Measurements from ENCODE around the gene USP3. TPM values are rescaled to one million over a fixed set of nuclear protein-coding genes. Genes with fewer than 3 reads are reported as not detected.
A peak's percentile ranks its signal among the peaks of the same experiment; 100 is the strongest.

Gene USP3
- total and polyA plus RNA-seq, 2 of the 13 experiments (the other 11 are each of a cell fraction or from before 2014, with no cell fraction given), result 14.3 to 61.2 TPM

DNA sequence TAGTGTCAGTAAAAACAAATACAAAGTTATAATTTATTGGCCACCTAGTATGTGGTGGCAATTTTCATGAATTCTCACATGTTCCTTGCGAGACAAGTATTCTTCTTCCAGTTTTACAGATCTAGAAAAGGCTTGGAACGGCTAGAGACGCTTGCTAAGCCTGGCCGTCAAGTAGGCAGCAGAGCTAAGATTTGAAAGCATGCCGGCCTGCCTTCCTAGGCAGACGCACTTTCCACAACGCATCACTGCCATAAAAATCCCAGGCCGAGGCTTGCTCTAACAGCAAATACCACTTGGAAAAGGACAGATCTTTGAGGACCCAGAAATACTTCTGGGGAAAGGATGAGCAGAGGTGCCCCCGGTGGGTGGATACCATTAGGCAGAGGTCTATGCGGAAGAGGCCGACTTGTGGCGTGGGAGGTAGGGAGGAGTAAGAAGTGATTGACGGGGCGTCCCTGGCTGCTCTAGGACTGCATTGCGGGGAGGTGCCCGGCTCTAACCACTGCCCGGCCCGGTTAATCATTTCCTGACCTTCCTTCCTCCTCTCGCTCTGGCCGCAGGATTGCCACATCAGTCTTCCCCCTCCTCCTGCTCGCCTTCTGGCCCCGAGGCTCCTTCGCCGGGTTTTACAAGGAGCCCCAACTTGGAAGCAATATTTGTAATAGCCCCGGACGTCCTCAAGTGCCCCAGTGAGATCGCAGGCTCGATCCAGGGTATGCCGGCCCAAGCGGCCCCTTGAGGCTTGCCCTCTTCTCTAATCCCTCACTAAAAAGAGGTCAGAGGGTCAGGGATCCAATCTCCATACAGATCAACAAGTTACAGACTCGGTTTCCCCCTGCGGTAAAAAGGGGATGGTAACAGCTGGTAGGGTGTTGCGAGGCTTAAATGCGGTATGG is 1.3 kb upstream of the USP3 start (continued):
- TF ChIP-seq ZNF766 (CRISPR knock-in tag; IDR thresholded peaks at IDR 0.05; ENCODE audit: borderline replicate concordance) (0 out of 2 replicates have a peak, but pooled peaks have one; percentile 62), ZNF331 (CRISPR knock-in tag; IDR thresholded peaks at IDR 0.05) (0 out of 2 replicates have a peak, but pooled peaks have one; percentile 5), RARA (CRISPR knock-in tag; IDR thresholded peaks at IDR 0.05) (peak; percentile 48), TP53 (CRISPR knock-in tag; conservative IDR thresholded peaks at IDR 0.05) (no peak), SETDB1 (CRISPR knock-in tag; IDR thresholded peaks at IDR 0.05; ENCODE audit: borderline replicate concordance) (no peak), TGIF2 (CRISPR knock-in tag; IDR thresholded peaks at IDR 0.05) (peak; percentile 70; the same call in 1 of the 2 replicates), CEBPG (CRISPR knock-in tag; IDR thresholded peaks at IDR 0.05) (peak; percentile 91), ARNT2 (CRISPR knock-in tag; IDR thresholded peaks at IDR 0.05; ENCODE audit: low read depth) (no peak), ZNF678 (CRISPR knock-in tag; IDR thresholded peaks at IDR 0.05) (no peak), HOXA3 (CRISPR knock-in tag; IDR thresholded peaks at IDR 0.05) (peak; percentile 21), ZNF292 (CRISPR knock-in tag; IDR thresholded peaks at IDR 0.05; ENCODE audit: borderline replicate concordance, low read depth) (0 out of 2 replicates have a peak, but pooled peaks have one; percentile 12), ZNF34 (CRISPR knock-in tag; IDR thresholded peaks at IDR 0.05; ENCODE audit: borderline replicate concordance) (0 out of 2 replicates have a peak, but pooled peaks have one; percentile 31), EP300 (IDR thresholded peaks at IDR 0.05; ENCODE audit: low read depth in 2 of 2, low read length in 2 of 2) (0 out of 4 replicates have a peak, but pooled peaks of 1 of the 2 experiments have one; percentile 3), EP300 (CRISPR knock-in tag; IDR thresholded peaks at IDR 0.05; ENCODE audit: borderline replicate concordance) (no peak), NCOA2 (CRISPR knock-in tag; IDR thresholded peaks at IDR 0.05) (peak; percentile 35; the same call in 1 of the 2 replicates), IKZF4 (CRISPR knock-in tag; IDR thresholded peaks at IDR 0.05; ENCODE audit: borderline replicate concordance, low read depth, not compliant biosample characterization) (peak; percentile 43)
- TF ChIP-seq, protein P1, sequence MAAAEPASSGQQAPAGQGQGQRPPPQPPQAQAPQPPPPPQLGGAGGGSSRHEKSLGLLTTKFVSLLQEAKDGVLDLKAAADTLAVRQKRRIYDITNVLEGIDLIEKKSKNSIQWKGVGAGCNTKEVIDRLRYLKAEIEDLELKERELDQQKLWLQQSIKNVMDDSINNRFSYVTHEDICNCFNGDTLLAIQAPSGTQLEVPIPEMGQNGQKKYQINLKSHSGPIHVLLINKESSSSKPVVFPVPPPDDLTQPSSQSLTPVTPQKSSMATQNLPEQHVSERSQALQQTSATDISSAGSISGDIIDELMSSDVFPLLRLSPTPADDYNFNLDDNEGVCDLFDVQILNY (CRISPR knock-in tag; conservative IDR thresholded peaks at IDR 0.05), result no peak
- TF ChIP-seq, protein P2, sequence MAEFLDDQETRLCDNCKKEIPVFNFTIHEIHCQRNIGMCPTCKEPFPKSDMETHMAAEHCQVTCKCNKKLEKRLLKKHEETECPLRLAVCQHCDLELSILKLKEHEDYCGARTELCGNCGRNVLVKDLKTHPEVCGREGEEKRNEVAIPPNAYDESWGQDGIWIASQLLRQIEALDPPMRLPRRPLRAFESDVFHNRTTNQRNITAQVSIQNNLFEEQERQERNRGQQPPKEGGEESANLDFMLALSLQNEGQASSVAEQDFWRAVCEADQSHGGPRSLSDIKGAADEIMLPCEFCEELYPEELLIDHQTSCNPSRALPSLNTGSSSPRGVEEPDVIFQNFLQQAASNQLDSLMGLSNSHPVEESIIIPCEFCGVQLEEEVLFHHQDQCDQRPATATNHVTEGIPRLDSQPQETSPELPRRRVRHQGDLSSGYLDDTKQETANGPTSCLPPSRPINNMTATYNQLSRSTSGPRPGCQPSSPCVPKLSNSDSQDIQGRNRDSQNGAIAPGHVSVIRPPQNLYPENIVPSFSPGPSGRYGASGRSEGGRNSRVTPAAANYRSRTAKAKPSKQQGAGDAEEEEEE (CRISPR knock-in tag; IDR thresholded peaks at IDR 0.05; ENCODE audit: borderline replicate concordance), result 0 out of 2 replicates have a peak, but pooled peaks have one; percentile 15
- TF ChIP-seq, protein P3, sequence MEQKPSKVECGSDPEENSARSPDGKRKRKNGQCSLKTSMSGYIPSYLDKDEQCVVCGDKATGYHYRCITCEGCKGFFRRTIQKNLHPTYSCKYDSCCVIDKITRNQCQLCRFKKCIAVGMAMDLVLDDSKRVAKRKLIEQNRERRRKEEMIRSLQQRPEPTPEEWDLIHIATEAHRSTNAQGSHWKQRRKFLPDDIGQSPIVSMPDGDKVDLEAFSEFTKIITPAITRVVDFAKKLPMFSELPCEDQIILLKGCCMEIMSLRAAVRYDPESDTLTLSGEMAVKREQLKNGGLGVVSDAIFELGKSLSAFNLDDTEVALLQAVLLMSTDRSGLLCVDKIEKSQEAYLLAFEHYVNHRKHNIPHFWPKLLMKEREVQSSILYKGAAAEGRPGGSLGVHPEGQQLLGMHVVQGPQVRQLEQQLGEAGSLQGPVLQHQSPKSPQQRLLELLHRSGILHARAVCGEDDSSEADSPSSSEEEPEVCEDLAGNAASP (CRISPR knock-in tag; IDR thresholded peaks at IDR 0.05; ENCODE audit: borderline replicate concordance), result peak; percentile 42; the same call in 1 of the 2 replicates
- TF ChIP-seq, protein P4, sequence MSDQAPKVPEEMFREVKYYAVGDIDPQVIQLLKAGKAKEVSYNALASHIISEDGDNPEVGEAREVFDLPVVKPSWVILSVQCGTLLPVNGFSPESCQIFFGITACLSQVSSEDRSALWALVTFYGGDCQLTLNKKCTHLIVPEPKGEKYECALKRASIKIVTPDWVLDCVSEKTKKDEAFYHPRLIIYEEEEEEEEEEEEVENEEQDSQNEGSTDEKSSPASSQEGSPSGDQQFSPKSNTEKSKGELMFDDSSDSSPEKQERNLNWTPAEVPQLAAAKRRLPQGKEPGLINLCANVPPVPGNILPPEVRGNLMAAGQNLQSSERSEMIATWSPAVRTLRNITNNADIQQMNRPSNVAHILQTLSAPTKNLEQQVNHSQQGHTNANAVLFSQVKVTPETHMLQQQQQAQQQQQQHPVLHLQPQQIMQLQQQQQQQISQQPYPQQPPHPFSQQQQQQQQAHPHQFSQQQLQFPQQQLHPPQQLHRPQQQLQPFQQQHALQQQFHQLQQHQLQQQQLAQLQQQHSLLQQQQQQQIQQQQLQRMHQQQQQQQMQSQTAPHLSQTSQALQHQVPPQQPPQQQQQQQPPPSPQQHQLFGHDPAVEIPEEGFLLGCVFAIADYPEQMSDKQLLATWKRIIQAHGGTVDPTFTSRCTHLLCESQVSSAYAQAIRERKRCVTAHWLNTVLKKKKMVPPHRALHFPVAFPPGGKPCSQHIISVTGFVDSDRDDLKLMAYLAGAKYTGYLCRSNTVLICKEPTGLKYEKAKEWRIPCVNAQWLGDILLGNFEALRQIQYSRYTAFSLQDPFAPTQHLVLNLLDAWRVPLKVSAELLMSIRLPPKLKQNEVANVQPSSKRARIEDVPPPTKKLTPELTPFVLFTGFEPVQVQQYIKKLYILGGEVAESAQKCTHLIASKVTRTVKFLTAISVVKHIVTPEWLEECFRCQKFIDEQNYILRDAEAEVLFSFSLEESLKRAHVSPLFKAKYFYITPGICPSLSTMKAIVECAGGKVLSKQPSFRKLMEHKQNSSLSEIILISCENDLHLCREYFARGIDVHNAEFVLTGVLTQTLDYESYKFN (CRISPR knock-in tag; conservative IDR thresholded peaks at IDR 0.05), result peak; percentile 17; the same call in 1 of the 2 replicates
- TF ChIP-seq, protein P5, sequence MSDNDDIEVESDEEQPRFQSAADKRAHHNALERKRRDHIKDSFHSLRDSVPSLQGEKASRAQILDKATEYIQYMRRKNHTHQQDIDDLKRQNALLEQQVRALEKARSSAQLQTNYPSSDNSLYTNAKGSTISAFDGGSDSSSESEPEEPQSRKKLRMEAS (IDR thresholded peaks at IDR 0.05), result peak; percentile 44

Data from HepG2 (cell line).